GM19455 (cell line): Measurements from ENCODE around the gene PDCL3.

Experiments used
- ATAC-seq: cut with Tn5 transposase; IDR thresholded peaks from one replicate; pipeline ENCODE4 v1.9.1; 2021; ENCODE audit not compliant: unreplicated experiment

Gene PDCL3

GRCh38 chr2:100562613-100563406 lies at the start of gene PDCL3:
Gene PDCL3, plus strand, starts transcription at chr2:100562993. Its CDS starts 75 bp downstream, at chr2:100563068.
- ATAC-seq, result peak; percentile 95

- ATAC-seq, result no peak
Observed at GRCh38 chr2:100513650-100514049, 49.1 kb upstream of the PDCL3 start.

GRCh38 chr2:100517556-100517955 lies 45.2 kb upstream of the PDCL3 start:
- ATAC-seq, result no peak

GRCh38 chr2:100518801-100519200 lies 44.0 kb upstream of the PDCL3 start:
- ATAC-seq, result no peak

GRCh38 chr2:100520224-100520623 lies 42.6 kb upstream of the PDCL3 start:
- ATAC-seq, result no peak

GRCh38 chr2:100522430-100522829 lies 40.4 kb upstream of the PDCL3 start:
- ATAC-seq, result no peak

- ATAC-seq, result no peak
Observed at GRCh38 chr2:100524331-100524730, 38.5 kb upstream of the PDCL3 start.

- ATAC-seq, result no peak
Observed at GRCh38 chr2:100526868-100527267, 35.9 kb upstream of the PDCL3 start.

- no peak for ATAC-seq
Observed at GRCh38 chr2:100527440-100528015, 35.3 kb upstream of the PDCL3 start.

GRCh38 chr2:100529176-100529575 lies 33.6 kb upstream of the PDCL3 start:
- no peak for ATAC-seq

GRCh38 chr2:100529900-100530299 lies 32.9 kb upstream of the PDCL3 start:
- no peak for ATAC-seq

GRCh38 chr2:100535855-100536254 lies 26.9 kb upstream of the PDCL3 start:
- ATAC-seq, result no peak

- ATAC-seq, result no peak
Observed at GRCh38 chr2:100537918-100538317, 24.9 kb upstream of the PDCL3 start.

GRCh38 chr2:100539221-100539620 lies 23.6 kb upstream of the PDCL3 start:
- no peak for ATAC-seq

- ATAC-seq, result no peak
Observed at GRCh38 chr2:100541404-100541803, 21.4 kb upstream of the PDCL3 start.

- ATAC-seq, result no peak
Observed at GRCh38 chr2:100542418-100542817, 20.4 kb upstream of the PDCL3 start.

GRCh38 chr2:100544911-100545596 lies 17.7 kb upstream of the PDCL3 start:
- ATAC-seq, result no peak

- ATAC-seq, result no peak
Observed at GRCh38 chr2:100546469-100546868, 16.3 kb upstream of the PDCL3 start.

GRCh38 chr2:100548771-100549170 lies 14.0 kb upstream of the PDCL3 start:
- no peak for ATAC-seq

- ATAC-seq, result no peak
Observed at GRCh38 chr2:100551303-100551702, 11.5 kb upstream of the PDCL3 start.

GRCh38 chr2:100554798-100555407 lies 7.9 kb upstream of the PDCL3 start:
- no peak for ATAC-seq

- no peak for ATAC-seq
Observed at GRCh38 chr2:100556746-100557145, 6.0 kb upstream of the PDCL3 start.
